Measurements from ENCODE around the gene SMYD5.

SMYD5 gene

DNA sequence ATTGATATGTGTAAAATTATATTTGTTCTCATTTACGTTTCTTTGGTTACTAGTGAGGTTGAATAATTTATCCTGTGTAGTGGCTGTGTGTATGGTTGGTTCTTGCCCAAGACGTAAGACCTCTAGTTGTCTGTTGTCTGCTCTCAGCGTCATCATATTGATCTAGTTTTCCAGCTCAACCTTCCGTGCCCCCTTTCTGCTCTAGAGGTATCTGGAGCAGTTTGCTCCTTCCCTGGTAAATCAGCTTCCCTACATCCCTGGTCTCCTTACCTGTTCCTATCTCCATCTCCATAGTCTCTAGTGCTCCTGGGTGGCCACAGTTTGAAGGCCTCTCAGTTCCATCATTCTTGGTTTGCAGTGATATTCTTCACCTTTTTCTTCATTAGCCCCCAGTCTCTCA is 1.2 kb downstream of the SMYD5 start:
- peak overlapping the region; percentile 78 for H3K4me3 ChIP-seq (ENCODE audit: low read length)
- peaks cover 21% of the 10 kb centered on the region for H3K4me1 ChIP-seq (ENCODE audit: insufficient read depth, low read length)
- H3K36me3 ChIP-seq (ENCODE audit: insufficient read depth, low read length) = no peaks in the 10 kb centered on the region
- H3K27me3 ChIP-seq (ENCODE audit: insufficient read depth, low read length) = peaks cover 2% of the 10 kb centered on the region
- H3K9me3 ChIP-seq (ENCODE audit: low read length) = no peaks in the 10 kb centered on the region
- peak overlapping the region; percentile 95 for H2AFZ ChIP-seq (ENCODE audit: low read depth, low read length)

DNA sequence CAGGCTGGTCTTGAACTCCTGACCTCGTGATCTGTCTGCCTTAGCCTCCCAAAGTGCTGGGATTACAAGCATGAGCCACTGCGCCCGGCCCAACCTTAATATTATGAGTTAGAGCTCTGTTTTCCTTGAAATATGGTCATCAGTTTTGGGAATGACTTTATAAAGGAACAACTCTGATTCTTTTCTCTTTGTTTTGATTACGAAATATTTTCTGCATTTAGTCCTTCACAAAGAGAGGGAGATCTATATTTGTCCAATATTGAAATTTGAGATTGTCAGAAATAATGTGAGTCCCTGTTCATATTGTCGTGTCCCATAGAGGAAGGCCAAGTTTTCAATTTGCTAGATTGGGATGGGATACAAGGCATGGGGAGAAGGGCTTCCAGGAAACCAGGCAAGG is 3.1 kb downstream of the SMYD5 start:
- Histone ChIP-seq H3K4me3 (ENCODE audit: low read length) (no peak overlapping the region), H3K36me3 (ENCODE audit: insufficient read depth, low read length) (peaks cover 13% of the 10 kb centered on the region), H3K4me1 (ENCODE audit: insufficient read depth, low read length) (peaks cover 22% of the 10 kb centered on the region), H3K27me3 (ENCODE audit: insufficient read depth, low read length) (no peaks in the 10 kb centered on the region), H3K9me3 (ENCODE audit: low read length) (no peaks in the 10 kb centered on the region), H2AFZ (ENCODE audit: low read depth, low read length) (no peak overlapping the region)

DNA sequence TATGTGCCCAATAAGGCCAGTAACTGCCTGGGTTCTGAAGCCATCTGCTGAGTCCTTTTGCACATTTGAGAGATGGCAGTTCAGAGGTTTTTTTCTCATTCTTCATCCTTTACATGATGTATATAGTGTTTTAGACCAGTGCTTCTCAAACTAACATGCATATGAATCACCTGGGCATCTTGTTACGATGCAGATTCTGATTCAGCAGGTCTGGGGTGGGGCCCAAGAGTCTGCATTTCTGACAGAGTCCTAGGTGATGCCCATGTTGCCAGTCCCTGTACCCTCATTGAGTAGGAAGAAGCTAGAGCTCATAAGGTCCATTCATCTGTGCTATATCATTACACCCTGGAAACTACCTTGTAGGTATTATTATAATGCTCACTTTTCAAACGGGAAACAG is 3.8 kb downstream of the SMYD5 start:
- Histone ChIP-seq H2AFZ (ENCODE audit: low read depth, low read length) (no peak overlapping the region), H3K36me3 (ENCODE audit: insufficient read depth, low read length) (peaks cover 20% of the 10 kb centered on the region), H3K4me1 (ENCODE audit: insufficient read depth, low read length) (peaks cover 22% of the 10 kb centered on the region), H3K27me3 (ENCODE audit: insufficient read depth, low read length) (no peaks in the 10 kb centered on the region), H3K4me3 (ENCODE audit: low read length) (no peak overlapping the region), H3K9me3 (ENCODE audit: low read length) (no peaks in the 10 kb centered on the region)

DNA sequence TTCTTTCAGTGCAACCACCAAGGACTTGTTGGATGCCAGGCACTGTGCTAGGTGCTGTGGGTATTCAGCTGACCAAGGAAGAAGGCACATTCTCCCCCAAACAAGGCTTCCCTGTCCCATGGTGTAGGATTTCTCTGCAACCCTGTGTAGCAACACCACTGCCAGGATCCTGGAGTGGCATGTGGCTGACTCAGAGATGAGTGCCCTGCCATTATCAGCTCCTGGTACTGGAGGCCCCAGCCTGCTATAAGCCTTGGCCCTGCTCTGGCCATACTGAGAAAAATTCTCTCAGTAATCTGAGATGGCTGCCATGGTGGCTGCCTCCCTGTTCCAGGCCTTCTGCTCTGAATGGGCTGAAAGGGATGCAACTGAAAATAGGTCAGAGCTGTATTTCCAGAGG is 4.3 kb downstream of the SMYD5 start:
- Histone ChIP-seq H2AFZ (ENCODE audit: low read depth, low read length) (no peak overlapping the region), H3K4me1 (ENCODE audit: insufficient read depth, low read length) (peaks cover 22% of the 10 kb centered on the region), H3K4me3 (ENCODE audit: low read length) (no peak overlapping the region), H3K9me3 (ENCODE audit: low read length) (no peaks in the 10 kb centered on the region), H3K36me3 (ENCODE audit: insufficient read depth, low read length) (peaks cover 24% of the 10 kb centered on the region), H3K27me3 (ENCODE audit: insufficient read depth, low read length) (no peaks in the 10 kb centered on the region)

DNA sequence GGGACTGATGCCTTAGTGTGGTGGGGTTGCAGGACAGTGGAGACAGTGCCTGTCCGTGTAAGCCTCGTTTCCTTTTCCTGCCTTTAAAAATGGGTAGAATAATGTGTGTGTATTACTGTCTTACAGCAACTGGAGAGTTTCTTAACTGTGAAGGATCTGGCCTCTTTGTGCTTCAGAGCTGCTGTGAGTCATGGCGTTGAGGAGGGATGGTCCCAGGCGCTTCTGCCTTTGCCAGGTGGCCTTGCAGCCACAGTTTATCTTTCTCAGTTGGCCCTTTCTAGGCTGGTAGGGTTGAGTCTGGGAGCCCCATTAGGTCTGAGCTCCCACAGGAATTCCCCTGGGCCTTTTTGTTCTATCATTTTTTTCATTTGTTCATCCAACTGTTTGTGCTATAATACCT is 9.8 kb downstream of the SMYD5 start:
- H3K27me3 ChIP-seq (ENCODE audit: insufficient read depth, low read length) = no peaks in the 10 kb centered on the region
- no peaks in the 10 kb centered on the region for H3K9me3 ChIP-seq (ENCODE audit: low read length)
- H3K4me3 ChIP-seq (ENCODE audit: low read length) = no peak overlapping the region
- no peak overlapping the region for H2AFZ ChIP-seq (ENCODE audit: low read depth, low read length)
- H3K36me3 ChIP-seq (ENCODE audit: insufficient read depth, low read length) = peaks cover 58% of the 10 kb centered on the region
- H3K4me1 ChIP-seq (ENCODE audit: insufficient read depth, low read length) = peaks cover 10% of the 10 kb centered on the region

DNA sequence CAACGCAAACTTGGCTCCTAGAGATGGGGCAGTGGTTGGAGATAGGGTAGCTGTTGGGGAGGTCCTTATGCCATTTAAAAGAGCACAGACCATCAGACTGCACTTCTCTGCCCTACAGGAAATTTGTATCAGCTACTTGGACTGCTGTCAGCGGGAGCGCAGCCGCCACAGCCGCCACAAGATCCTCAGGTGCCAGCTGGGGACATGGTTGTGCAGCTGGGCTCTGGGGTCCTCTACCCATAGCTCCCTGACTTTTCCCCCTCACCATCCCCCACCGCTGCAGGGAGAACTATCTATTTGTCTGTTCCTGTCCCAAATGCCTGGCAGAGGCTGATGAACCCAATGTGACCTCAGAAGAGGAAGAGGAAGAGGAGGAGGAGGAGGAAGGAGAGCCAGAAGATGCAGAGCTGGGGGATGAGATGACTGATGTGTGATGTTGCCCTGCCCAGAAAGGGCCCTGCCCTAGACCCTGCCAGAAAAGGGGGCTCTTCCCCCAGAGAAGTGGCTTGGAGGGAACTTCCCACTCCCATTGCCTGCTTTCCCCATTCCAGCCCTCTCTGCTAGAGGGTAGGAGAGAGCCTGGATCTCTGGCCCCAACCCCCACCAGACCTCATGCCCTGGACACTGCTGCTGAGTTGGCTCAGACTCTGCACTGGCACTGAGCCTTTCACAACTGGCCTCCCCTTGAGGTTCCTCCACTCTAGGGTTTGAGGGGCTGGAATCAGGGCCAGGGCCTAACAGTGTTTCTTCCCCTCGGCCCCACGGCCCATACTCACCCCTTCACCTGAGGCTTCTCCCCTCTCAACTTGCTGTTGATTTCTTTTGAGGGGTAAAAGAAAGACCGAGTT is 11.7 kb downstream of the SMYD5 start:
- no peaks in the 10 kb centered on the region for H3K27me3 ChIP-seq (ENCODE audit: insufficient read depth, low read length)
- H3K9me3 ChIP-seq (ENCODE audit: low read length) = no peaks in the 10 kb centered on the region
- no peaks in the 10 kb centered on the region for H3K4me1 ChIP-seq (ENCODE audit: insufficient read depth, low read length)
- H2AFZ ChIP-seq (ENCODE audit: low read depth, low read length) = no peak overlapping the region
- peaks cover 58% of the 10 kb centered on the region for H3K36me3 ChIP-seq (ENCODE audit: insufficient read depth, low read length)
- H3K4me3 ChIP-seq (ENCODE audit: low read length) = no peak overlapping the region

DNA sequence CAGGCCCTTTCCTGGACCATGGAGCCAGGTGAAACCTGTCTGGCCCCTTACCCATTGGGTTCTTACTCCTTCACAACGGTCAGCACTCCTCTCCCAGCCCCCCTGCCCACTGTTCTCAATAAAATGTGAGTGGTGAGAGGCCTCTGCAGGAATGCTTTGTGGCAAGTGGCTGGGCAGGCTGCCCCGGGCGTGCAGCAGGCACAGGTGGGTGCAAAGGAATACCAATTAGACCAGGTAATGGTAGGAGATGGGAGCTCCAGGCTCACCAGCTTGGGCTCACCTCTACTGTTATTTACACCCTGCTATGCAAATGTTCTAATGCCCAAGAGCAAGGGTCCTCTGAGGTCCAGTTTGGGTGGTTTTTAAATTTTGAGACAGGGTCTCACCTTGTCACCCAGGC is 13.0 kb downstream of the SMYD5 start:
- no peak overlapping the region for H2AFZ ChIP-seq (ENCODE audit: low read depth, low read length)
- H3K27me3 ChIP-seq (ENCODE audit: insufficient read depth, low read length) = no peaks in the 10 kb centered on the region
- H3K4me3 ChIP-seq (ENCODE audit: low read length) = no peak overlapping the region
- no peaks in the 10 kb centered on the region for H3K4me1 ChIP-seq (ENCODE audit: insufficient read depth, low read length)
- H3K9me3 ChIP-seq (ENCODE audit: low read length) = no peaks in the 10 kb centered on the region
- peaks cover 46% of the 10 kb centered on the region for H3K36me3 ChIP-seq (ENCODE audit: insufficient read depth, low read length)

DNA sequence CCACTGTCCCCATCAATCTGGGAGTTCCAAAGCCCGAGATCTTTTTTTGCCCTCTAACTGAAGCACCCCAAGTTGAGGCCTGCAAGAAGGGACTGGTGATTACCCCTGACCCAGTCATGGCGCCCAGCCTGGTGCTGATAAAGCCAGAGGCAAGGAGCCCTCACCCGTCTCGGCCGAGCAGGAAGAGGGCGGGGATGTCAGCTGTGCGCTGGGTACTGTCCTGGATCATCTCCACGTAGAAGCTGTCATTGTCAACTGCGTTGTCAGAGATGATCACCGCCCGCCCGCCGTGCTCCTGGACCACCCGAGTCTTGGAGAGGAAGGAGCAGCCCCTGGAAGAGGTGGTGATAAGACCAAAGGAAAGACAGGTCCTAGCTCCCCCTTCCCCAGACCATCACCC is 14.6 kb downstream of the SMYD5 start:
- H3K4me3 ChIP-seq (ENCODE audit: low read length) = no peak overlapping the region
- H2AFZ ChIP-seq (ENCODE audit: low read depth, low read length) = no peak overlapping the region
- peaks cover 5% of the 10 kb centered on the region for H3K4me1 ChIP-seq (ENCODE audit: insufficient read depth, low read length)
- no peaks in the 10 kb centered on the region for H3K27me3 ChIP-seq (ENCODE audit: insufficient read depth, low read length)
- no peaks in the 10 kb centered on the region for H3K9me3 ChIP-seq (ENCODE audit: low read length)
- H3K36me3 ChIP-seq (ENCODE audit: insufficient read depth, low read length) = peaks cover 31% of the 10 kb centered on the region

DNA sequence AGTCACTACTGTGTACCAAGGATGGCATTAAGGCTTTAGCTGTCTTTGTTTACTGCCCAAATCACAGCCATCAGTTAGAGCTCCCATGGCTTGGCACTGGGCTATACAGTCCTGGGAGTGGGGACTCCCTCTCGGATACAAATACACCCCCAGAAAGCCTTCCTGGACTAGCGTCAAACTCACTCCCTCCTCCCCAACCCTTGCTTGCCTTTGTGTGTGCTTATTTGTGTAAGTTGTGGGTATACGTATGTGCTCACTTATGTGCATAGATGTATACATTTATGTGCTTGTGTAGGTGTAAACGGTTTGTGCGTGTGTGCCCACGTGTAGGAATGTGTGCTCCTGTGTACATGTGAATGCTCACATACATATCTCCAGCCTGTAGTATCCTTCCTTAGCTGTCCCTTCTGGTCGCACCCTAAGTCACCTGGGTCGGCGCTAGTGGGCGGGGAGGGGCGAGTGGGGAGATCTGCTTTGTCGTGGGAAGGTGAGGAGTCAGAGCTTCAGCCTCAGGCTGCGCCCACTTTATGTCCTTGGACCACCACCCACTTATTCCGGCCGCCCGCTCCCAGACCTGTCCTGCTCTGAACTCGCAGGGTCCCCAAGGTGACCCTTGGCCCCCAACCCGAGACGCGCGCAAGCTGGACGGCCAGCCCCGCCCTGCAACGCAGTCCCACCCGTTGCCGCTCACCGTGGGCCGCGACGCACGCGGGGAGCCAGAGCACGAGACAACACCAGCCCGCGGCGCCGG is 18.5 kb downstream of the SMYD5 start:
- no peaks in the 10 kb centered on the region for H3K27me3 ChIP-seq (ENCODE audit: insufficient read depth, low read length)
- peak overlapping the region; percentile 66 for H3K4me3 ChIP-seq (ENCODE audit: low read length)
- H3K36me3 ChIP-seq (ENCODE audit: insufficient read depth, low read length) = peaks cover 16% of the 10 kb centered on the region
- H3K9me3 ChIP-seq (ENCODE audit: low read length) = no peaks in the 10 kb centered on the region
- H3K4me1 ChIP-seq (ENCODE audit: insufficient read depth, low read length) = peaks cover 23% of the 10 kb centered on the region
- peak overlapping the region; percentile 6 for H2AFZ ChIP-seq (ENCODE audit: low read depth, low read length)

DNA sequence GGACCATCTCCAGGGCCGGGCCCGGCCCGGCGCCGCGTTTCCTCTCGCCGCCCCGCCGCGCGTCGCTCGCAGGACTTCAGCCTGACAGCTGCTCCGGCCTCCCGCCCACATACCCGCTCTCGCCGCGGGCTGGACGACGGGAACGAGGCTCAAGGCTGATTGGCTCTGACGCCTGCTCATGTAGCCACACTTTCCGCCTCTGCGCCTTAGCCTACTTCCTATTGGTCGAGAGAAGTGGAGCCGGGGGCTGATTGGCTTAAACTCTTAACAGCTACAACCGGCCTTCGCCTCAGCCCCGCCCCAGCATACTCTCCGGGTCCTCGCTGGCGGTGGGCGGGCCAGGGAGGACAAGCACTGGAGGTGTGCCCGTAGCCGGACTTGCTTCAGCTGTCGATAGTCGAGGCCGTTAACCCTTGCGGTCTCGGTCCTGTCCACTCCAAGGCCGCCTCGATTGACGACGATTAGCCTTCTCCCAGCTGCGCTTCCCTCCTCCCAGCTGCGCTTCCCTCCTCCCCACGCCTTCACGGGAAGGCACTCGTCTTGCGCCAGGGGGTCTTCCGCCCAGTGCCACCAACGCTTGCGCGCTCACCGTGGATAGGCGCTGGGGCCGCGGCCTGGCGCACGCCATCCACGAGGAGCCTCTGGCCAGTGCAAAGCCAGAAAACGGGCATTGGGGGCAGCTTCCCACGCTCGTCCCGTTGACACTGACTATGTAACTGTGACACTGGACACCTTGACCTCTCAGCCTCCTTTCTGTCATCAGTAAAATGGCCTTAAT is 19.3 kb downstream of the SMYD5 start, which contains the start of gene PRADC1:
PRADC1 (minus strand) TSS at position 86 of the 778 bp plus-strand sequence; CDS start at position 7, 79 bp downstream.
- Histone ChIP-seq H3K4me1 (ENCODE audit: insufficient read depth, low read length) (peaks cover 27% of the 10 kb centered on the region), H3K27me3 (ENCODE audit: insufficient read depth, low read length) (no peaks in the 10 kb centered on the region), H3K4me3 (ENCODE audit: low read length) (peak within 1 kb of the TSS; percentile 66), H3K9me3 (ENCODE audit: low read length) (no peaks in the 10 kb centered on the region), H3K36me3 (ENCODE audit: insufficient read depth, low read length) (peaks cover 15% of the 10 kb centered on the region), H2AFZ (ENCODE audit: low read depth, low read length) (peak within 1 kb of the TSS; percentile 49)

DNA sequence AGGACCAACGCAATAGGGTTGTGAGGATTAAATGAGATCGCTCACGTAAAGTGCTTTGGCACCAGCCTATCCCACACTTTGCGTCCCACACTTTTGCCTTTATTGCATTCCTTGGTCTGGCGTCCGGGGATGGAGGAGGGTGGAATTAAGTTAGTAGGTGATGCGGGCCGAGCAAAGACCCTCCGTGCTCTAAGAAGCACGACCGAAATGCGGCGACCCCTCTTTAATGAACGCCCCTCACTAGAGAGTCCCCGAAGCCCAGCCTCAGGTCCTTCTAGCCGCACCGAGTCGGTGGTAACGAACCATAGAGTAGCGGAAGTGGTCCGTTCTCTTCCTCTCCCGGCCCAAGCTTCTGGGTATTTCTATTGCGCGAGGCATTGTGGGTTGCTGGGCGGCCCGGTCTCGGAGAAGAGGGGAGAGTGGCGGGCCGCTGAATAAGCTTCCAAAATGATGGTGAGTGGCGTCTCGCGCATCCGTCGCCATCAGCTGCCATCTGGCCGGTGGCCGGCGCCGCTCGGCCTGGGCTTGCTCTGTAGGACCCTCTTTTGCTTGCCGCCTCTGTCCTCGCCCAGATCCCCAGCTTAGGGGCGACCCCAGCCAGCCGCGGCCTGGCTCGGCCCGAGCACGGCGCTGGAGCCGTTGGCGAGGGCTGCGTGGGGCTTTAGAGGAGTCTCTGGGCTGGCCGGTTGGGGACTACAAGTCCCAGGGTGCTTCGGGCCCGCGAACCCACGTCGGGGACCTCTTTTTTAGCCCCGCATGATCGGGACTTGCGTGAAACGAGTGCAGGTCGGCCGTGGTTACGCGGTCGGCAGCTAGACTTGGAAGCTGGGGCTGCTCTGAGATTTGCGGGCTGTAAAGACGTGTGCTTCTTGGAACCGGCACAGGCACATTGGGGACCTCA is 20.1 kb downstream of the SMYD5 start, which contains the start of gene CCT7:
CCT7 (plus strand) TSS at position 377 of the 901 bp plus-strand sequence; CDS start at position 448, 71 bp downstream.
- peak within 1 kb of the TSS; percentile 66 for H3K4me3 ChIP-seq (ENCODE audit: low read length)
- peak within 1 kb of the TSS; percentile 49 for H2AFZ ChIP-seq (ENCODE audit: low read depth, low read length)
- no peaks in the 10 kb centered on the region for H3K27me3 ChIP-seq (ENCODE audit: insufficient read depth, low read length)
- H3K9me3 ChIP-seq (ENCODE audit: low read length) = no peaks in the 10 kb centered on the region
- peaks cover 17% of the 10 kb centered on the region for H3K36me3 ChIP-seq (ENCODE audit: insufficient read depth, low read length)
- peaks cover 30% of the 10 kb centered on the region for H3K4me1 ChIP-seq (ENCODE audit: insufficient read depth, low read length)
